ENCODE measurements around the gene TACC3.
A peak's percentile ranks its signal among the peaks of the same experiment; 100 is the strongest.

Gene TACC3

DNA sequence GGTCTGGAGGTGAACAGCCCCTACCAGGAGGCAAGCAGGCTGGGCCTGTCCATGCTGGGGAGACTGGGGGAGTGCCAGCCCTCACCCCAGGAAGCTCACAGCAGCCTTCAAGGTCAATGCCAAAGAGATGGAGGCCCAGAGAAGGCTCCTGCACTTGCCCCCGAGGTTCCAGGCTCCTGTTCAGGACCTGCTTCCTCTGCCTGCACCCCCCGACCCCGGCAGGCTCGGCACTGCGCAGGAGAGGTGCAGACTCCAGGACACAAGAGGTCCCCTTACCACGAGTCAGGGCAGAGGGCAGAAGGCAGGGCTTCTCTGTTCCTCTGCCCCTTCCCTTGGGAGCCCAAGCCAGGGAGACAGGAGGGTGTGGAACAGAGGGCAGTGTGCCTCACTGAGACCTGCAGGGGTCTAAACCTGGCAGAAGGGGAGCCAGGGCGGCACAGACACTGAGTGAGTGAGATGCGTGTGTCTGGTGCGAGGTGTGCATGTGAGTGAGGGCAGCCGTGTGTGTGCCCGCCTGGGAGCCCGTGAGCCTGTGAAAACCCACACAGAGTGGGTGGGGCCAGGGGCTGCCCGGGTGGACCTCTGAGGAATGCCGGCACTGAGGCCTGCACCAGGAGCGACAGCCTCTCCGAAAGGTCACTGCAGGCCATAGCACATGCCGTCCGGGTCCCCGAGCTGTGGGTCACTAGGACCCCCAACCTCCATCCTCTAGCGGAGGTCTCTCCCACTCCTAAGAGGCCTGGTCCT, 41.1 kb downstream of the TACC3 start:
- DNase-seq, result no peak

DNA sequence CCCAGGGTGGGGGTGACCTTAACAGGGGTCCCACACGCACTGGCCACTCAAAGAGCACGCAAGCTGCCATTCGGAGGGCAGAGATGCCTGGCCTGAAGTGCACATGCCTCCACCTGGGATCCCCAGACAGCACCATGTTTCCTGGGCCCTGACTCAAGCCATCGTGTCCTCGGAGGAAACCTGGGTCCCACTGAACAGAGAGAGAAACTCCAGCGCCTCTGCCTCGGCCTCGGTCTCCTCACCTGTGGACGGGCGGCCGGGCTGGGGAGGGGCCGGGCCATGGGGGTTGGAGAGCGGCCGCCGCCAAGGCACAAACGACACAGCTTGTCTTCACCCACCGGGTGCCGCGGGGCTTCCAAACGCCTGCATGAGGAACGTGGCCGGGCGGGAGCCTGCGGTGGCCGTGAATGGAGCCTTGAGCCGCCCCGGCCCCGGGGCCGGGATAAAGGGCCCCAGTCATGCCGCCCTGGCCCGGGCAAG, 41.8 kb downstream of the TACC3 start:
- DNase-seq, result no peak

DNA sequence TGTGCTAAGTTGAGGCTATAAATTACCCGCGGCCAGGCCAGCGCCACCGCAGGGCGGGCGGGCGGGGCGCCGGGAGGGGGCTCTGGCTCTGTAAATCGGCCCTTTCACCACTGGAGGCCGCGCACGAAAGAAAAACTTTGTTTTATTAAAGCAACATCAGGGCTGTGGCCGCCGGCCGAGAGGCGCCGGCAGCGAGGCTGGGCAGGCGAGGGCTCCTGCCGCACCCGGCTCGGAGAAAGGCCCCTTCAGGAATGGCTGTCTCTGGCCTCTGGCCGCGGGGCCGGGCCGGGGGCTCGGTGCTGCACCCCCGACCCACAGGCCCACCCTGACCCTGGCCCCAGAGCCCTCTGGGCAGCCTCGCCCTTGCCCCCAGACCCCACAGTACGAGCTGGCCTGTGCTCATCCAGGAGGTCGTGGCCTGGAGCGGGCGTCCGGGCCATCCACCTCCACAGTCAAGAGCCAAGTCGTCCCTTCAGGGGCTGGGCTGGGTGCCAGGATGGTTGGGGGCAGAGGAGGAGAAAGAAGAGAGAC, 42.3 kb downstream of the TACC3 start:
- no peak for DNase-seq

DNA sequence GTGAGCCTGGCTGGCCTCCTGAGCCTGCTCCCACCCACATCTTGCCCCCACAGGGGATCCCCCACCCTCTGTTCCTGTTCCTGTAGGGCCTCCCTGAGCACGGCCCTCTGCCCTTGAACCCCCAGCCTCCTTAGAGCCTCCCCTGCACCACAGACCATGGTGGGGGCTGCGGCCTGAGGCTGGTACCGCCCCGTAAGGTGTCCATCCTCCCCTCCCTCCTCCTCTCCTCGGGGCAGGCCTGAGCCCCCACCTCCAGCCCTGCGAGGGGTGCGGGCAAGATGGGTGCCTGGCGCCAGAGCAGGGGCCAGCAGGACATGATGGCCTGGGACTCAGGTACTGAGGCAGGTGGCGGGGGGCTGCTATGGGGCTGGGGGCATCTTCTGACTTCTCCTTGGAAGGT, 43.3 kb downstream of the TACC3 start:
- DNase-seq, result no peak

DNA sequence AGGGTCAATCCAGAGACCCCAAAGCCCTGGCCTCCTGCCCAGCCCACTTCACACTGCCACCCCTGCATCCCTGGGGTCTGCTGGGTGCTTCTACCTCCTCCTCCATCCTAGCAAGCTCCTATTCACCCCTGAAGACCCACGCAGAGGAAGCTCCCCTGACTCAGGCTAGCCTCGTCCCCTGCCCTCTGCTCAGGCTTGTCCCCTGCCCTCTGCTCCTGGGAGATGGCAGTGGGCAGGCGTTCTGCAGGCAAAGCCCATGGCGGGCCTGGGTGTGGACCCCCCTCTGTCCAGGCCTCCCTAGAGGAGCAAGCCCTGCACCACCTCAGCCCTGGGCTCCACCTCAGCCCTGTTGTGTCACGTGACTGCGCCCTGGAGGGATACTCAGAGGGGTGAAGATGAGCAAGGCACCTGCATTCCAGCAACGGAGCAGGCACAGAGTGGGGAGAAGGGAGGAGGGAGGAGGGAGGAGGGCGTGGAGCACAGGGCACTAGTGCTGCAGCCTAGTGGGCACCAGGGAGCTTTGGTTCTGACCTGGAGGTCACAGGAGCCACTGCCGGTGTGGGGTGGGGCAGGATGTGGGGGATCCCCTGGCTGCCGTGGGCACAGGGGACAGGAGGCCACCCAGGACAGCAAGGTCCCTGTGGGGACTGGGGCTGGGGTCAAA, 44.2 kb downstream of the TACC3 start:
- no peak for DNase-seq

DNA sequence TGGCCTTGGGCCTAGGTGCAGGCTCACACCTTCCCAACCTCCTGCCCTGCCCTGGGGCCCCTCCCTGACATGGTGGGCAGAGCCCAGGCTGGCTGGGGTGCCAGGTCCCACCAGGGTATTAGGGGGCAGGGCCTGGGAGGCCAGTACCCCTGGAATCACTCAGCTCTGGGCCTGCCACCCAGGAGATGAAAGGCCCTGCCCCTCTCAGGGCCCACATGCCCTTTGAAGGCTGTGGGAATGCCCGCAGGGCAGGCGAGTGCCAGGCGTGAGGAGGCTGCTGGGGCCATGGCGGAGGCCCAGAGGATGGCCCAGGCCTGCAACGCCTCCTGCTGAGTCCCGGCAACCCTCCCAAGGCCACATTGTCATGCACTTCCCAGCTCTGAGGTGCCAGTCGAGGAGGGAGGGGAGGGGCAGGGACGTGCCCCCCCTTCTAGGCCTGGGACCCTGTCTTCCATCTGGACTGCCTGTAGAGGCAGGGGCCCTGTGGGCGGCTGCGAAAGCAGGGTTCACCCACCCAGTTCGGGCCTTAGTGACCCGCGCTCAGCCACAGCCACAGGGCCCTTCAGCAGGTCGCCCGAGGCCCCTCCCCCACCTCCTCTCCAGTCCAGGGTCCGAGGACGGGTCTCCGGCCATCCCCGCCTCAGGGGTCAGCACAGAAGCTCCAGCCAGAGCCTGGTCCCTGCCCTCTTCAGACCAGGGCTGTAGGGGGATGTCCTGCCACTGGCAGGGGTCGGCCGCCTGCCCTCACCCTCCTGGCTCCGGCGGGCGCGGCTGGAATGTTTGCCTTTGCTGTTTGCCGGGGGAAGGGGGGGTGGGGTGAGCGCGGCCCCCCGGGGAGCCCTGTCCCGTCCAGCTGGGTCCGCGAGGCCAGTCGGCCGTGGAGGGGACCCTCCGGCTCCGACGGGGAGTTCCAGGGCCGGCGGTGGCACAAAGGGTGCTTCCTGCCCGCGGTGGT, 45.1 kb downstream of the TACC3 start:
- DNase-seq, result no peak

DNA sequence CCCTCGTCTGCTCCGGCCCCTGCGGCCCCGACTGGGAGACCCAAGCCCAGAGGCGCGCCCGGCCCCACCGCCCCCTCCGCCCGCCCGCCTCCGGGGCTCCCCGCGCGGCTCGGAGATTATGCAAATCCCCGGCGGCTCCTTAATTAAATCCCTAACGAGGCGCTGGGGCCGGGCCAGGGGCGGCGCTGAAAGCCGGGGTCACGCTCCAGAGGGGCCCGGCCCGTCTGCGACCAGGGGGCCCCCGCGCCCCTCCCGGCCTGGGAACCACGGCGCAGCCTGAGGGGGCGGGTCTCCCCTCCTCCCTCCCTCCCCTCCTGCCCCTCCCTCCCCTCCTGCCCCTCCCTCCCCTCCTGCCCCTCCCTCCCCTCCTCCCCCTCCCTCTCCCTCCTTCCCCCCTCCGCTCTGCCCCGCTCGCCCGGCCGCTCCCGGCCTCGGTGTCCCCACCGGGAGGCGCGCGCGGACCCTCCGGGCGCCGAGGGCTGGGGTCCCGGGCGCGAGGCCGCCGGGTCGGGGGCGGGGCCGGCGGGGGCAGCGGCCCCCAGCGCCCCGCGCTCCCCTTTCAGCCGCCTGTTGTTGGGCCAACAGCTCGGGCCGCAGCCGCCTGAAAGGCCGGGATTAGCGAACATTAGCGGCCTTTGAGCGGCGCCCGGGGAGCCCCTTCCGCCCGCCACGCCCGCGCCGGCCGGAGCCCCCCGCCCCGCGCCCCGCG, 45.9 kb downstream of the TACC3 start:
- DNase-seq, result no peak

DNA sequence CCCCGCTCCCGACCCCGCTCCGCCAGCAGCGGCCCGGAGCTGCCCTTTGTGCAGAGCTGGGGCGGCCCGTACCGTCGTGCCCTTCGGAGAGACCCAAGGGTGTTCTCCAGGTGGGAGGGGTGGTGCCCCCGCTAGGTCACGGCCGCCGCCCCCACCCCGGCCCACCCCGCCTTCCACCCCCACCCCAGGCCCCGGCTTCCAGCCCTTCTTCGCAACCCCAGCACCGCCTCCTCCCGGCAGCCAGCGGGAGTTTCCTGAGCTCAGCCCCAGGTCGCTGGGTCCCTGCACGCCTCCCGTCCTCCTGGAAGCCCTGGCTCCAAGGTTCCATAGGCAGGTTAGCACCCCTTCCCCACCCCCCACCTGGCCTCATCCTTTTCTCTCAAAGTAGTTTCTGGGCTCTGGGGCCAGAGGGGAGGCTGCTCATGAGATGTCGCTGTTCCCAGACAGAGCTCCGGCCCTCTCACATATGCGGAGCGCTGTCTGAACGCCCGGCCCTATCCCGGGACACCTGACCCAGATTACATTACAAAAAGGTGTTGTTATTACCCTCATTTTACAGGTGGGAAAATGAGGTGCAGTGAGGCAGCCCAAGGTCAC, 46.5 kb downstream of the TACC3 start:
- peak; percentile 45 for DNase-seq

DNA sequence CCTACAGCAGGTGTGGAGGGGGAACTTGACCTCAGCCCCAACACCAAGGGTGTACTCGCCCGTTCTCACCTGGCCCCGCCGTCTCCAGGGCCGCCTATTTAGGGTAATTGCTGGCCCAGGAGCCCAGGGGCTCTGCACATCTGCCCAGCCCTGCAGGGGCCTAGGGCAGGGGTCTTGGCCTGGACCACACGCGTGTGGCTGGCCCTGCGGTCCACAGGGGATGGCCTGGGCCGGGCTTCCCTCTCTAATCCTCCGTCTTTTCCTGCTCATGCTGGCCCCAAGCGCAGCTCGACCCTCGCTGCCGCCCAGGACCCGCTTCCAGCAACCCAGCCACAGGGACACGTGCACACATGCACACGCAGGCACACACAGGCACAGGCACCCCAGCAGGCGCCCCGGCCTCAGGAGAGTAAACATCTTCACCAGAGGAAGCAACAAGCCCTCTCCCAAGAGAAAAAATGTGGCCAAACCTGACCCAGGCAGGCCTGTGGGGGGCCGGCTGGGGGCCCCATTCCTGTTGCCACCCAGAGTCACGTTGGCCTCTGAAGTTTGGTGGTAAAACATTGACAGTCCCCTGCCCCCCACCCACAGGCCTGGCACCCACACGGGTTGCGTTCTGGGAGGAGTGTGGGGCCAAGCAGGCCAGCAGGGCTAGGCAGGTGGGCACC, 47.2 kb downstream of the TACC3 start:
- no peak for DNase-seq

DNA sequence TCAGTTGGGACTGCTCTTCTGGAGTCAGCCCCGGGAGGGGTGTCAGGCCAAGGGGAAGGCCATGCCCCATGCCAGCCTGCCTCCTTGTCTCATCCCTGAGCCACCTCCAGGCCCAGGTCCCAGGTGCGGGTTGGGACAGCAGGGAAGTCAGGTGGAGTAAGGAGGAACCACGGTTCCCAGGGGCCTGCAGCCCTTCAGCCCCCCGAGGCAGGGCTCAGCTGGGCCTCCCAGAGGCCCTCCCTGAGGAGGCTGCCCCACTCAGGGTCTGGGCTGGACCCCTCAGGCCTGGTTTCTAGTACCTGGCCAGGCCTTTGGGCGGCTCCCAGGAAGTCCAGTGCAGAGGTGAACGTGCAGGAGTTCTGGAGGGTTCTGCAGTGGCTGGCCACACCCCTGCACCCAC, 48.4 kb downstream of the TACC3 start:
- DNase-seq, result no peak

DNA sequence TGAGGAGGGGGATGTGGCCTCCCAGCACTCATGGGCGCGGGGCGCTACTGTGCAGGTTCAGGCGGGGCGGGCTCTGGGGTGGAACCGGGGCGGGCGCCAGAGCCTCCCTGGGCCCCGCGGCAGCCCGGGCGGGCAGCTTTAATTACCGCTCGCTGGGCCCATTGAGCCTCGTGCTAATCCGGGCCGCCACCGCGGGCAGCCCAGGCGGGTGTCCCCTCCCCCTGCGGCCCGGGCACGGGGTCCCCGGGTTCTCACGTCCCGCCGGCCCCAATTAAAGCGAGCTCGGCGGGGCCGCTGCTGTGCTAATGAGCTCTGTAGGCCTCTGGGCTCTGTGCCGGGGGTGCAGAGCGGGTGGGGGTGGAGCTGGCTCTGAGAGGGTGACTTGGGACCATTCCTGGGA, 48.9 kb downstream of the TACC3 start:
- DNase-seq, result no peak

DNA sequence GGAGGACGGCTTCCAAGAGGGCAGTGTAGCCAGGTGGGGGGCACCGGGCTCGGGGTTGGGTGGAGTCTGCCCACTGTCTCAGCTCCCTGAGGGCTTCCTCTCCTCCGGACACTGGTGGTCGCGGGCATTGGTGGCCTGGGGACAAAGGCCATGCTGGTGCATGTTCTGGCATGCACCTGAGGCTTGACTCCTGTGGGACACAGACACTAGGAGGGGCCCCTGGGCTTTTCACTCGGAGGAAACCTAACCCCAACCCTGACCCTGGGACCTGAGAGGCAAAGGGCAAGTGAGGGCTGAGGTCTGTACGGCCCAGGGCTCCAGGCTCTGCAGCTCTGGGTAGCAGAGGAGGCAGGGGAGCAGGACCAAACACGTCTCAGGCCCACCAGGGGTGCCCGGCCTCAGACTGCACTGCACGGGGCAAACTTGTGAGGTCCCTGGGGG, 49.5 kb downstream of the TACC3 start:
- DNase-seq, result no peak

DNA sequence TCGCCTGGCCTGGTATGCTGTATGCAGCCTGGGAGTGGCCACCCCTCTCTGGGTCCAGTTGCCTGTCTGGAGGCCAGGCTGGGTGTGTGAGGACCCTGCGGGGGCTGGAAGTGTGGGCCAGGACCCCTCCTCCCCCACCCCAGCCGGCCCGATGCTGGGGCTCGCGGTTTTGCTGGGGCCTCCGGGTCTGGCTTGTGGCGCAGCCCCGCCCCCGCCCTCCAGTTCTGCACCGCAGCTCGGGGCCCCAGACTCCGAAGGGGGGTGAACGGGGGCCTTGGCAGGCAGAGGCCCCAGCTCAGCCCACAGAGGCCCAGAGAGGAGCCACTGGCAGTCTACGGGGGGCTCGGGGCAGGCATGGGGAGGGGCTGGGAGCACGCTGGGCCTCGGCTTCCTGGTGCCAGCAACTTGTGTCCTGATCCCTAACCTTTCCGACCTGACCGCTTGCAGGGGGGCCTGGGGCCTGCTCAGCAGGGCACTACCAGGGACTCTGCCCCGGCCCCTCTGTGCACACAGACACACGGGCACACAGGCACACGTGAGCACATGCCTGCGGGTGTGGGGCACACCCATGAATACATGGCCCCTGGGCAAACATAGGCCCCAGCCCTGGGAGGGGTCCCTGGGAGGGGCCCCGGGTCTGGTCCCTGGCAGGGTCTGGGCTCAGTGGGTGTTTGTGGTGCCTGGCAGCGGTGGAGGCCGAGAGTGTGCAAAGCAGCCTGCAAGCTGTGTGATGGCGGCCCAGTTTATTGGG, 50.4 kb downstream of the TACC3 start:
- DNase-seq, result no peak

DNA sequence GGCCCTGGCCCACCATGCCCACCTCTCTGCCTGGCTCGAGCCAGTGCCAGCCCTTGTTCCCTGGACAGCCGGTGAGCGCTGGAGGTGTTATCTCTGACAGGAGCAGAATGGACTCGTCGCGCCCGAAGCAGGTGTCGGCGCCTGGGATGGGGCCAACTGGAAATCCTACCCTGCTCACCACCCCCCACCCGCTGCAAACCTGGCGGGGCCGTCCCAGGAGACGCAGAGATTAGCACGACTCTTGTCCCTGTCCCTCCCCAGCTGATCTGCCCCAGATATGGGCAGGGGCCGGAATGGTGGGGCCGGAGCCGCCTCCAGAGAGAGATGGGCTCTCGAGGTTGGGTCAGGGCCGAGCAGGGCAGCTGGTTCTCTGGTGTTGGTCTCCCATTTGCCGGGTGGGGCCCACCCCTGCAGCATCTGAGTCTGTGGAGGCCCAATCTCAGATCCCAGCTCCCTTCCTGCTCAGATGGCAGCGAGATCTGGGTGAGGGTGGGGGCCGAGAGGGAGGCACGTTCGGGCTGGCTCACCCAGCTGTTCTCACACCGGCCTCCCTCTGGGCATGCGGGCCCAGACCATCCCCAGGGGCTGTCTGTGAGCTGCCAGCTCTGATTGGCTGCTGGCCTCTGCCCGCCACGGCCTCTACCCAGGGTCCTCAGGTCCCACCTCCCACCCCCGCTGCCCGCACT, 51.7 kb downstream of the TACC3 start:
- peak; percentile 85 for DNase-seq

DNA sequence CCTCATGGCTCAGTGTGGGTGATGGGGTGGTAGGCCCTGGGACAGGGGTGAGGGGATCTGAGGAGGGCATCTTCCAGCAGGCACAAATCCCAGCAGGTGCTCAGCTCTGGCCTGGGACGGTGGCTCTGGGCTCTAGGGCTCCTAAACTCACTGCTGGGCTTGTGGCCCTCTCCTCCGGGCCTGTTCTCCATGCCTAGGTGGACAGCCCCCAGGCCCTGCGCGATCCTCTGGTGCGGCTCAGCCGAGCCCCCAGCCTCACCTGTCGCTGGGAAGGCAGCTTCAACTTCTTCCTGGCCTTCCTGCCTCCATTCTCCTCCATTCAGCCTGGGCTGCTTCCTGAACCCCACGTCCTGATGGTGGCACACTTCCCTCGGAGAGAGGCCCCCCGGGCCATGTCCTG, 52.4 kb downstream of the TACC3 start:
- no peak for DNase-seq

DNA sequence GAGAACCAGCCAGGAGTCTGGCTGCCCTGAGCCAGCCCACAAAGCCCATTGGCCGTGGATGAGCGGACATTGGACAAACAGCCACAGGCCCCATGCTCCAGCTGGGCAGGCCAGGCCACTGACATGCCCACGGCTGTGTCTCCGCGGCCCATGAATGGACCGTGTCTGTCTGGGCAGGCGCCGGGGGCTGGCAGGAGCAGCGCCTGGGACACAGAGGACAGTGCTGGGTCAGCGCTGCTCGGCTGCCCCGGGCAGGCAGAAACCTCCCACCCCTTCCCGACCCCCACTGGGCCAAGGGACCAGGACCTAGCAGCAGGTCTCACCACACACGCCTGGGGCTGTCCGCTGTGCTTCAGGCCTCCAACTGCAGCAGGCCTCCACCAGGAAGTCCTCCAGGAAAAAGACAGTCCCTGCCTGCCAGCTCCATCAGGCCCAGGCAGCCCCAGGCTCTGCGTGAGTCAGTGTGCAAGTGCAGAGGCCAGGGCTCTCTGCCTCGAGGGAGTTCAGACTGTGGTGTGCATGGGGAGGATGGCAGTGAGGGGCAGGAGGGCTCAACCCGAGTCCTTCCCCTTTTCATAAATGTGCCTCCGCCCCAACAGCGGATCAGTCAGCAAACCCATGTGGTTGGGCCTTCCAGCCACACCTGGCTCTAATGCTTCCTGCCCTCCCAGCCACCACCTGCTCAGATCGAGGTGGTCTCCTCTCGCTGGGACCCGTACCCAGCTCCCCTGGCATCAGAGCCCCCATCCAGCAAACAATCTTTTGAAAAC, 54.6 kb downstream of the TACC3 start:
- no peak for DNase-seq

DNA sequence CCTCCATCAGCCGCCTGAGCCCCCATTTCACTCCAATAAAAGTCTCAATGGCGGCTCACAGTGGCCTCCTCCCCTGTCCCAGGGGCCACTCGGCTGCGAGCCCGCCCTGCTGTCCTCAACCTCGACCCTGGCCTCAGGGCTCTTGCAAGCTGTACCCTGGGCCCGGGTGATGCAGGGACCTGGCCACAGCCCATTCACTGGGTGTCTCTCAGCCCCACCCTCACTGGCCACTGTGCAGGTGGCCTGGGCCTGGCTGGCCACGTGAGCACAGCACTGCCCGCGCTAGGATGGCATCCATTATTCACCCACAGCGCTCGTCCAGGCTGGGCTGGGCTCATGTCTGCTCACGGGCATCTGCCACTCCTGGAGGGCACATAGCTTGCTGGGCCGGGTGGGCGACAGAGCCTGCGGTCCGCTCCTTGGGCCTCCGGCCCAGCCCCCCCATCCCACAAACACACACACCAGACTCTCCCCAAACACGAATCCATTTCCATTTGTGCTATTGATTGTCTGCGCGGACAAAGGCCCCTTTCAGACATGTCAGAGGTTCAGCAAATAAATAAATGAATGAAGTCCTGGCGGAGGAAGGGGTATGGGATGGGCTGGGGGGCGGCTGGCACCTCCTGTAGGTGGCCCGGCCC, 55.3 kb downstream of the TACC3 start:
- no peak for DNase-seq

DNA sequence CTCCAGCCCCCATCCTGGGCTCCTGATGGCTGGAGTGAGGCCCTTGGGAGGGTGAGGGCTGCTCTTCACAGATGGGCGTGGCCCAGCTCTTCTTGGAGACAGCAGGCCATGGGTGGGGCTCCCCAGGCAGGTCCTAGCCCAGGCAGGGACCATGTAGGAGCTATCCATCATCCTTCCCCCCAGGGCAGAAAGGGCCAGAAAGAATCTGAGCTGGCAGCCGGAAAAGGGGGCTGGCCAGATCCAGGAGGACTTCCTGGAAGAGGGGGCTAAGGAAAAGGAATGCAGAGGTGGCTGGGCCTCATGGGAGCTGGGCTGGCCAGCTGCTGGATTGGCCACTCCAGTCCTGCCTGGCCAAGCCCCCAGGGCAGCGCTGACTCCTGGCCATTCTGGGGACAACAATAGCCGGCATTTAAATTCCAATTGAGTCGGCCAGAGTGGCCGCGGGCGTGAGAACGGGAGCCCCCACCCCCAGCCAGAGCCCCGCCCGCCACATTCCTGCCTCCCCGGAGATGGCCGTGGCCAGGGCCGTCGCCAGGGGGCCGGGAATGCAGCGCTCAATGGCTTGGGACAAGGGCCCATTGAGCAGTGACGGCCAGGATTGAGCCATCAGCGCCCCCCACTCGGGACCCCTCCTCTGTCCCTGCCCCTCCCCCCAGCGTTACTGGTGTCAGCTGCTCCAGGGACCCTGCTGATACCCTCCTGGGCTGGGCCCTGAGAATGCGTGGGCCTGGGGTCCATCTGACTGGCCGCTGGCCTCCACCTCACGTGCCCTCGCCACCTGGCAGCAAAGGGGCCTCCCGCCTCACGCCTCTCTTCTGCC, 56.7 kb downstream of the TACC3 start:
- DNase-seq, result peak; percentile 25

Data from NCI-H2171 treated with DMSO at 0.1 percent for 48 hours (cell line).